Kidney (tissue), 14 donors: Measurements from ENCODE around the gene UPP1. TPM values are rescaled to one million over a fixed set of nuclear protein-coding genes. Genes with fewer than 3 reads are reported as not detected.
A peak's percentile ranks its signal among the peaks of the same experiment; 100 is the strongest.

Source experiments
- DNase-seq, 5 donors: peaks; one replicate each; pipeline ENCODE4 v3.0.0-alpha.2; 2013 to 2020
- FAIRE-seq: peaks from 2 replicates; lab custom pipeline; 2012; peaks lifted over from hg19 to GRCh38; lab: Jason Lieb, UNC
- H3K27ac ChIP-seq, 2 donors: one replicate each; pipeline ENCODE4 v1.7.0; 2013; ENCODE audit warnings: low read depth in 2 of 2, low read length in 2 of 2, inconsistent platforms in 1 of 2
- H3K27me3 ChIP-seq: one replicate; pipeline ENCODE4 v1.7.1; 2013; ENCODE audit warnings: low read length, inconsistent platforms; ENCODE audit not compliant: control insufficient read depth, insufficient read depth
- H3K36me3 ChIP-seq, 3 donors: one replicate each; pipeline versions ENCODE4 v1.7.0 to v1.7.1; 2013; ENCODE audit warnings: low read length in 3 of 3, control low read depth in 1 of 3, inconsistent platforms in 1 of 3; ENCODE audit not compliant: insufficient read depth in 3 of 3, control insufficient read depth in 2 of 3
- H3K4me1 ChIP-seq, 3 donors: one replicate each; pipeline versions ENCODE4 v1.7.0 to v1.7.1; 2013; ENCODE audit warnings: low read length in 3 of 3, inconsistent platforms in 1 of 3, low read depth in 1 of 3; ENCODE audit not compliant: control insufficient read depth in 2 of 3, insufficient read depth in 2 of 3
- H3K4me3 ChIP-seq, 3 donors: one replicate each; pipeline versions ENCODE4 v1.7.0 to v1.8.1; 2013; ENCODE audit warnings: low read length in 3 of 3, control low read depth in 1 of 3, inconsistent platforms in 1 of 3
- H3K9ac ChIP-seq, 3 donors: one replicate each; pipeline versions ENCODE4 v1.7.0 to v1.7.1; 2013; ENCODE audit warnings: low read length in 3 of 3, control low read depth in 1 of 3, inconsistent platforms in 1 of 3
- H3K9me3 ChIP-seq, 3 donors: one replicate each; pipeline versions ENCODE4 v1.7.0 to v1.7.1; 2013; ENCODE audit warnings: low read length in 3 of 3, control low read depth in 1 of 3, inconsistent platforms in 1 of 3; ENCODE audit not compliant: control insufficient read depth in 2 of 3, insufficient read depth in 1 of 3
- intact Hi-C: fragments of 100-400 bp; cut with DNase I; formaldehyde crosslinking; loops from one replicate; pipeline ENCODE4 v1.11.1; 2022
- polyA plus RNA-seq: library from polyadenylated mRNA; stranded (reverse); fragments of 350-450 nt; fragmentation: Illumina TruSeq; extraction: RNeasy Lipid Tissue Mini Kit (QIAGEN cat#74804); gene quantifications from one replicate; pipeline ENCODE4 v1.2.3, GENCODE V29; 2014; ENCODE audit warnings: low read depth, low replicate concordance; ENCODE audit not compliant: insufficient read depth
- total RNA-seq: library from RNA; stranded (reverse); fragmentation: NEBNext Ultra II Directional; extraction: Animal tissue kit (Norgen Biotek cat#: 25700); gene quantifications from one replicate; pipeline ENCODE4 v1.2.1, GENCODE V29; 2021
- TF ChIP-seq, protein P1 (sequence below): IDR thresholded peaks from 3 replicates; pipeline ENCODE4 v1.5.1; 2012; ENCODE audit warnings: mild to moderate bottlenecking, moderate library complexity, borderline replicate concordance; ENCODE audit not compliant: insufficient read depth; ENCODE audit errors: extremely low read depth
- donor health status: control.
- donor health status: control.
- donor health status: control.
- donor health status: control.
- donor health status: control.
- donor health status: DM: yes; HTN: yes; CAD: no.
- donor health status: Normal renal cell carcinoma (clear cell type).

UPP1 gene
- total and polyA plus RNA-seq, 2 donors from 2014 or later = 36.4 to 76.1 TPM

DNA sequence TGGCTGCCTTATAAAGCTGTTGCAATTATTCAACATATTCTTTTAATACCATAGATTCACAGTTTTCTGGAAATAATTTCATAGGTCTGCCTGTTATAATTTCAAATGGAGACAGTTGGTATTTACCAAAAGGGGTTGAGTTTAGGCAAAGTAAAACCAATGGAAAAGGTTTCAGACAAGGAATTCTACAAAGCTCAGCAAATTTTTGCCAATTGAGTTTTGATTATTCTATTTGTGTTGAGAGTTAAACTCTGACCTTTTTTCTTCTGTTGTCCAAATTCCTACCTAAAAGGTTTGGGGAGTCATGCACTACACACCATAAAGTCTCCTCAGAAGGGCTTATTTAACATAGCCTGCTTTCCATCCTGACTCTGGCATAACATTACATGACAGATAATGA is 43.7 kb downstream of the UPP1 start:
- H3K4me3 ChIP-seq = no peak overlapping the region
- H3K36me3 ChIP-seq = no peaks in the 10 kb centered on the region
- no peaks in the 10 kb centered on the region for H3K9me3 ChIP-seq
- H3K9ac ChIP-seq = no peak overlapping the region
- no peaks in the 10 kb centered on the region for H3K4me1 ChIP-seq
- H3K27ac ChIP-seq = no peak overlapping the region
- FAIRE-seq = no peak
- intact Hi-C loops = no loop called here
- DNase-seq = no peak
- H3K27me3 ChIP-seq = no peaks in the 10 kb centered on the region
- TF ChIP-seq, protein P1, sequence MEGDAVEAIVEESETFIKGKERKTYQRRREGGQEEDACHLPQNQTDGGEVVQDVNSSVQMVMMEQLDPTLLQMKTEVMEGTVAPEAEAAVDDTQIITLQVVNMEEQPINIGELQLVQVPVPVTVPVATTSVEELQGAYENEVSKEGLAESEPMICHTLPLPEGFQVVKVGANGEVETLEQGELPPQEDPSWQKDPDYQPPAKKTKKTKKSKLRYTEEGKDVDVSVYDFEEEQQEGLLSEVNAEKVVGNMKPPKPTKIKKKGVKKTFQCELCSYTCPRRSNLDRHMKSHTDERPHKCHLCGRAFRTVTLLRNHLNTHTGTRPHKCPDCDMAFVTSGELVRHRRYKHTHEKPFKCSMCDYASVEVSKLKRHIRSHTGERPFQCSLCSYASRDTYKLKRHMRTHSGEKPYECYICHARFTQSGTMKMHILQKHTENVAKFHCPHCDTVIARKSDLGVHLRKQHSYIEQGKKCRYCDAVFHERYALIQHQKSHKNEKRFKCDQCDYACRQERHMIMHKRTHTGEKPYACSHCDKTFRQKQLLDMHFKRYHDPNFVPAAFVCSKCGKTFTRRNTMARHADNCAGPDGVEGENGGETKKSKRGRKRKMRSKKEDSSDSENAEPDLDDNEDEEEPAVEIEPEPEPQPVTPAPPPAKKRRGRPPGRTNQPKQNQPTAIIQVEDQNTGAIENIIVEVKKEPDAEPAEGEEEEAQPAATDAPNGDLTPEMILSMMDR = no peak

DNA sequence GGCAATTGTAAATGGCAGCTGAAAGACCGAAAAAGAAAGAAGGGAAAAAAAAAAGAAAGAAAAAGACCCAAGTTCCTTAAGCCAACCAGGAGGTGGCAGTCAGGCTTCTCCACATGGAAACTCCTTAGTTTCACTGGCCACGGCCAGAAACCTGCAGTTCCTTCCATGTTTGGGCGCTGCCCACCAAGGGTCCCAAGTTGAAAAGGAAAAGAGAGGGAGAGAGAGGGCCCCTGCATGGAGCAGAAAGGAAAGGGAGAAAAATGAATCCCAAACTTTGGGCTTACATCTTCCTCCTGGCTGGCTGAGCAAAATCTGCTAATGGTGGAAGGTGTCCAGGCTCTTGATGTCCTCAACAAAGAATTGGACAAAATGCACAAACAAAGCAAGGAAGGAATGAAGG is 50.4 kb downstream of the UPP1 start:
- peaks cover 0 to 11% (median 0%) of the 10 kb centered on the region in 3 donors for H3K9me3 ChIP-seq
- intact Hi-C loops = no loop called here
- no peak overlapping the region for H3K4me3 ChIP-seq
- no peak for FAIRE-seq
- H3K9ac ChIP-seq = no peak overlapping the region
- no peak for DNase-seq
- H3K27ac ChIP-seq = no peak overlapping the region
- peaks cover 0 to 5% (median 4%) of the 10 kb centered on the region in 3 donors for H3K4me1 ChIP-seq
- no peaks in the 10 kb centered on the region for H3K27me3 ChIP-seq
- H3K36me3 ChIP-seq = no peaks in the 10 kb centered on the region
- TF ChIP-seq, protein P1 = no peak

DNA sequence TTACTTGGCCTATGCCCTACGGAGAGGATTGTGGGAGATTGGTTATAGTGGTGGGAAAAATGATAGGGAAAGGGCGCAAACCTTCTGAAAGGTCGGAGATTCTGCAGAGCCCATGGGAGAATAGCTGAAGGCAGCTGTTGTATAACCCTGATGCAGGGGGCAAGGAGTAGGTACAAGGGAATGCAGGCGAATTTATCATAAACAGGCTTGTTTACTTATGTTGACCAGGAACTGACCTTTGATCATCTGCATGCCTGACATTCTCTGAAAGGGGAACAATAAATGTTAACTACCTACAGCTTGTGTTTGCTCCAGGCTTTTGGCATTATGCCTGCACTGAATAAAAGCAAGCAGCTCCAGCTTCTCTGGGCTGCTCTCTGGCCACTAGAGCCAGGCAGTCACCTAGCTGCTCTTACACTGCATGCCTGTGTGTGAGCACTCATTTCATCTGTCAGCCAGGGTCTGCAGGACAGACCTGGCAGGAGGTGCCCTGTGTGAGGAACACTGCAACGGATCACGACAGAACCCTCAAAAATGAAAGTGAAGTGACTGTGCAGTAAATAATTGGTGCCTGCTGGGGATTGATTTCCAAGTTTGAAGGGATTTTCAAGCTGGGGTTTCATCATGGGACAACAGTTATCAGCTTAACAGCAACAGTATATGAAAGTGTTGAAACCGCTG is 51.1 kb downstream of the UPP1 start:
- H3K4me3 ChIP-seq = peak overlapping the region in 1 of 3 donors; percentile 40
- no peak overlapping the region for H3K27ac ChIP-seq
- peaks cover 0 to 5% (median 4%) of the 10 kb centered on the region in 3 donors for H3K4me1 ChIP-seq
- H3K27me3 ChIP-seq = no peaks in the 10 kb centered on the region
- peaks cover 0 to 11% (median 0%) of the 10 kb centered on the region in 3 donors for H3K9me3 ChIP-seq
- intact Hi-C loops = no loop called here
- no peaks in the 10 kb centered on the region for H3K36me3 ChIP-seq
- FAIRE-seq = no peak
- TF ChIP-seq, protein P1 = no peak
- DNase-seq = peak in 1 of 5 donors; percentile 49
- no peak overlapping the region for H3K9ac ChIP-seq
